ENCODE results near the gene DNAI1.

DNA sequence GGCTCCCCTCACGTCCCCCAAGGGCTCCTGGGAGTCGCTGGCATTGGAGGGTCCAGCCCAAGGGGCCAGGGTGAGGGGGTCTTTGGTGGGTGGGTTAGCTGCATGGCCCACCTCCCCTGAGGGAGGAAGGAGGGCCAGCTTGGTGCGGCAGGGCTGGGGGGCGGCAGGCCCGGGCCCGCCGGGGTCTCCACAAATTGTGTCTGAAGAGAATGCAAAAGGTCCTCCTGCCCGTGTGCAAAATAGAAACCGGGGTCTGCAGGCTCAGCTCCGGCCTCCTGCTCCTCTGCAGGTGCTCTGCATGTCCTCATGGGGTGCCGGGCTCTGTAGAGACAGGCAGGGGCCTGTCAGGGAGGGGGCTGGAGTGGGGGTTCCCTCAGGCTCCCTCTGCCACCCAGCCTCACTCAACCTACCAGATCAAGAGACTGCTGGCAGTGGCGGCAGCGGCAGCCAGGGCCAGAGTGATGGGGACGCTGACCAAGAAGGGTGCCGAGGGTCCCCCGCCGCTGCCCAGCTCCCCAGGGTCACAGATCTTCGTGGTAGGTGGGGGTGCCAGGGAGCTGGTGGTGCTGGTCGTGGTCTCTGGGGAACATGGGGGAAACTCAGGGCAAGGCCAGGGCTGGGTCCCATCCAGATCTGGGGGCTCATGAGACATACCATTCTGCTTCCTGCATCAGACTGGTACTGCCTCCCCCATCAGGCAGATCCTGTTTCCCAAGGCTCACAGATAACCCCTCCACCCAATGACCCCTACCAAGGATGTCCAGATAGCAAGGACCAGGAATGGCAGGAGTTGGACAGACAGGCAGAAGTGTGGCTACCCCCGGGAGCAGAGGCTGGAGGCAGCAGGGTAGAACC lies 93.4 kb downstream of the DNAI1 start:
- TF ChIP-seq POLR2A (IDR thresholded peaks at IDR 0.05) (no peak), POLR2AphosphoS5 (IDR thresholded peaks at IDR 0.05) (no peak)
- TF ChIP-seq, protein P1, sequence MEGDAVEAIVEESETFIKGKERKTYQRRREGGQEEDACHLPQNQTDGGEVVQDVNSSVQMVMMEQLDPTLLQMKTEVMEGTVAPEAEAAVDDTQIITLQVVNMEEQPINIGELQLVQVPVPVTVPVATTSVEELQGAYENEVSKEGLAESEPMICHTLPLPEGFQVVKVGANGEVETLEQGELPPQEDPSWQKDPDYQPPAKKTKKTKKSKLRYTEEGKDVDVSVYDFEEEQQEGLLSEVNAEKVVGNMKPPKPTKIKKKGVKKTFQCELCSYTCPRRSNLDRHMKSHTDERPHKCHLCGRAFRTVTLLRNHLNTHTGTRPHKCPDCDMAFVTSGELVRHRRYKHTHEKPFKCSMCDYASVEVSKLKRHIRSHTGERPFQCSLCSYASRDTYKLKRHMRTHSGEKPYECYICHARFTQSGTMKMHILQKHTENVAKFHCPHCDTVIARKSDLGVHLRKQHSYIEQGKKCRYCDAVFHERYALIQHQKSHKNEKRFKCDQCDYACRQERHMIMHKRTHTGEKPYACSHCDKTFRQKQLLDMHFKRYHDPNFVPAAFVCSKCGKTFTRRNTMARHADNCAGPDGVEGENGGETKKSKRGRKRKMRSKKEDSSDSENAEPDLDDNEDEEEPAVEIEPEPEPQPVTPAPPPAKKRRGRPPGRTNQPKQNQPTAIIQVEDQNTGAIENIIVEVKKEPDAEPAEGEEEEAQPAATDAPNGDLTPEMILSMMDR (IDR thresholded peaks at IDR 0.05) = no peak

All from prostate gland (tissue), 2 donors.